Omental fat pad (tissue), 4 donors: Measurements from ENCODE around the gene CALN1. TPM values are rescaled to one million over a fixed set of nuclear protein-coding genes. Genes with fewer than 3 reads are reported as not detected.

Source experiments
- ATAC-seq: fragments of 150-250 bp; one replicate; pipeline ENCODE4 v1.9.1; 2016; ENCODE audit warnings: mild to moderate bottlenecking, moderate library complexity; ENCODE audit not compliant: low FRiP score
- DNase-seq: peaks from one replicate; pipeline ENCODE4 v3.0.0-alpha.2; 2019; ENCODE audit warnings: low spot score
- total RNA-seq, 4 donors: library from RNA; depleted of rRNA; stranded (reverse); fragments of >200 nt; gene quantifications; one replicate each; pipeline ENCODE4 v1.1.0, GENCODE V29; 2016
- TF ChIP-seq, protein P1 (sequence below), 3 donors: fragments of 450-650 bp; IDR thresholded peaks; one replicate each; pipeline ENCODE4 v1.5.1; 2016 to 2017; ENCODE audit warnings: antibody characterized with exemption in 3 of 3, mild to moderate bottlenecking in 3 of 3, moderate library complexity in 2 of 3

The CALN1 gene
- total RNA-seq, 4 donors from 2014 or later, result 0.16 TPM; not detected in 3

GRCh38 chr7:71860572-71860971 is 551.6 kb downstream of the CALN1 start:
- no peak for DNase-seq
- no peak for ATAC-seq
- TF ChIP-seq, protein P1, sequence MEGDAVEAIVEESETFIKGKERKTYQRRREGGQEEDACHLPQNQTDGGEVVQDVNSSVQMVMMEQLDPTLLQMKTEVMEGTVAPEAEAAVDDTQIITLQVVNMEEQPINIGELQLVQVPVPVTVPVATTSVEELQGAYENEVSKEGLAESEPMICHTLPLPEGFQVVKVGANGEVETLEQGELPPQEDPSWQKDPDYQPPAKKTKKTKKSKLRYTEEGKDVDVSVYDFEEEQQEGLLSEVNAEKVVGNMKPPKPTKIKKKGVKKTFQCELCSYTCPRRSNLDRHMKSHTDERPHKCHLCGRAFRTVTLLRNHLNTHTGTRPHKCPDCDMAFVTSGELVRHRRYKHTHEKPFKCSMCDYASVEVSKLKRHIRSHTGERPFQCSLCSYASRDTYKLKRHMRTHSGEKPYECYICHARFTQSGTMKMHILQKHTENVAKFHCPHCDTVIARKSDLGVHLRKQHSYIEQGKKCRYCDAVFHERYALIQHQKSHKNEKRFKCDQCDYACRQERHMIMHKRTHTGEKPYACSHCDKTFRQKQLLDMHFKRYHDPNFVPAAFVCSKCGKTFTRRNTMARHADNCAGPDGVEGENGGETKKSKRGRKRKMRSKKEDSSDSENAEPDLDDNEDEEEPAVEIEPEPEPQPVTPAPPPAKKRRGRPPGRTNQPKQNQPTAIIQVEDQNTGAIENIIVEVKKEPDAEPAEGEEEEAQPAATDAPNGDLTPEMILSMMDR (IDR thresholded peaks at IDR 0.05), result no peak

DNA sequence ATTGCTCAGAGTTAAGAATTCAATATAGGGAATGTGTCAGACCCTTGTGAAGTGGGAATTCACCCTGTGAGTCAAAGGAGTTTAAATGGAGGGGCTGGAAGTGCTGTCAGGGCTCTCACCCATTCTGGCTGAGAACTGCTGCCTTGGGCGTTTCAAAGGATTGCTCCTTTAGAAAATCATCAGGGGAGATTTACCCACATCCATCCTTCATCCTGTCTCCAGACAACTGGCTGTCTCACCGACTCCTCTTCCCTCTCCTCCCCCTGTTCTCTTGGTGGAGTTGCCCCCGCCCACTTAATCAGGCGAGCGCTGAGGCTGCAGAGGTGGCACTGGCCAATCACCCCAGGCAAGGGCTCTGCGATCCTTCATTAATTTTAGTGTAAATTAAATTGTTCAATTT is 554.8 kb downstream of the CALN1 start:
- no peak for ATAC-seq

GRCh38 chr7:71854546-71855397 is 557.4 kb downstream of the CALN1 start:
- no peak for ATAC-seq
- no peak for DNase-seq
- TF ChIP-seq, protein P1 (IDR thresholded peaks at IDR 0.05), result no peak

More for the DNA sequence above, 554.8 kb downstream of the CALN1 start:
- DNase-seq, result no peak
- TF ChIP-seq, protein P1 (IDR thresholded peaks at IDR 0.05), result no peak

DNA sequence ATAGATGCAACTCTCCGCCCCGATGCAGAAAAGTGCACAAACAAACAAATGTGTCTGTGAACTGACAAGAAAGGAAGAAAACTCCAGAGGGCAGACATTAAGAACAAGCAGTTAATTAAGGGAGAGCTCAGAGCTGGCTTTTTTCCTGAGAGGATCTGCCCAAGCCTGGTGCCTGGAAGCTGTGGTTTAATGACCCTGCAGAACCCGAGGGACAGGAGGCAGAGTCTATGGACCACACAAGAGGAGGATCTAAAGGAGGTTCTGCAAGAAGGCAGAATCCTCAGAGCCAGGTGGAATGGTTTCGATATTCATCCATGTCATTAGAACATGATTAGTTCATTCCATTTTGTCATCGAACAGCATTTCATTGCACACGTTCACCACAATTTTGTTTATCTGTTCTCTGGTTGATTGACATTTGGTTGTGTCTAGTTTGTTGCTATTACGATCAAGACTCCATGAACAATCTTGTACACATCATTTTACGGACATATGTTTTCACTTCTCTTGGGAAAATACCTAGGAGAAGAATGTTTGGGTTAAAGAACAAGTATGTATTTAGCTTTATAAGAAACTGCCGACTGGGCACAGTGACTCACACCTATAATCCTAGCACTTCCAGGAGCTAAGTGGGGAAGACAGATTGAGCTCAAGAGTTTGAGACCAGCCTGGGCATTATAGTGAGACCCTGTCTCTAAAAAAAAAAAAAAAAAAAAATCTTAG is 560.2 kb downstream of the CALN1 start:
- ATAC-seq (no peak), DNase-seq (no peak)
- TF ChIP-seq, protein P1 (IDR thresholded peaks at IDR 0.05), result no peak

GRCh38 chr7:71846160-71846559 is 566.0 kb downstream of the CALN1 start:
- DNase-seq, result no peak
- TF ChIP-seq, protein P1 (IDR thresholded peaks at IDR 0.05), result no peak
- ATAC-seq, result no peak

DNA sequence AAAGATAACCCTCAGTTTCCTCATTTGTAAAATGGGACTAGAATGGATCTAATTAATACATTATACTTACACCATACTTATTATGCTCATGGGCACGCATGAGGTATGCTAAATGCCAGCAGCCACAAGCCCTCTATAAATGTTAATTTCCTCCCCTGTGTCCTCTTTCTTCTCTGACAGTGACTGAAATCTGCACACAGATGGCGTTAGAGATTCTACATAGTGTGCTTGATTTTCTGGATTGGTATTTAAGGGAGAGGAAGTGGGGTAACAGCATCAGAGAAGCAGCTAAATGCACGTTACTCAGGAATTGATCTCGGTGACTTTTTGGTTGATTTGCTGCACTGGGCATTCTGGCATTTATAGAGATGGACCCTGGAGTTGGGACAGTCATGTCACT is 568.5 kb downstream of the CALN1 start:
- no peak for DNase-seq

More for the DNA sequence above, 568.5 kb downstream of the CALN1 start:
- TF ChIP-seq, protein P1 (IDR thresholded peaks at IDR 0.05), result no peak
- ATAC-seq, result no peak
